Measurements from ENCODE around the gene PTPN13.

DNA sequence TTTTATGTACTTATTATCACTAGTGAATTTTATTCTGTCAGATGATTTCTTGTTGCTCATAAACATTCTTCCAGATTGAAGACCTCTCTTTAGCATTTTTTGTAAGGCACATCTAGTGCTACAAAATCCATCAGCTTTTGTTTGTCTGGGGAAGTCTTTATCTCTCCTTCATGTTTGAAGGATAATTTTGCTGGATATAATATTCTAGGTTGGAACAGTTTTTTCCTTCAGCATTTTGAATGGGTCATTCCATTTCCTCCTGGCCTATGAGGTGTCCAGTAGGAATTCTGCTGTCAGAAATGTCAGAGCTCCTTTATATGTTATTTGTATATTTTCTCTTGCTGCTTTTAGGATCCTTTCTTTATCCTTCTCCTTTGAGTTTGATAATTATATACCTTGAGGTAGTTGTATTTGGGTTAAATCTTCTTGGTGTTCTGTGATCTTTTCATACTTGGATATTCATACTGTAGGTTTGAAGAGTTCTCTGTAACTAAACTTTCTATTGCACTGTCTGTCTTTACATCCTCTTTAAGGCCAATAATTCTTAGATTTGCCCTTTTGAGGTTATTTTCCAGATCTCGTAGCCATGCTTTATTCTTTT, 58.3 kb downstream of the PTPN13 start:
- TF ChIP-seq, protein P1, sequence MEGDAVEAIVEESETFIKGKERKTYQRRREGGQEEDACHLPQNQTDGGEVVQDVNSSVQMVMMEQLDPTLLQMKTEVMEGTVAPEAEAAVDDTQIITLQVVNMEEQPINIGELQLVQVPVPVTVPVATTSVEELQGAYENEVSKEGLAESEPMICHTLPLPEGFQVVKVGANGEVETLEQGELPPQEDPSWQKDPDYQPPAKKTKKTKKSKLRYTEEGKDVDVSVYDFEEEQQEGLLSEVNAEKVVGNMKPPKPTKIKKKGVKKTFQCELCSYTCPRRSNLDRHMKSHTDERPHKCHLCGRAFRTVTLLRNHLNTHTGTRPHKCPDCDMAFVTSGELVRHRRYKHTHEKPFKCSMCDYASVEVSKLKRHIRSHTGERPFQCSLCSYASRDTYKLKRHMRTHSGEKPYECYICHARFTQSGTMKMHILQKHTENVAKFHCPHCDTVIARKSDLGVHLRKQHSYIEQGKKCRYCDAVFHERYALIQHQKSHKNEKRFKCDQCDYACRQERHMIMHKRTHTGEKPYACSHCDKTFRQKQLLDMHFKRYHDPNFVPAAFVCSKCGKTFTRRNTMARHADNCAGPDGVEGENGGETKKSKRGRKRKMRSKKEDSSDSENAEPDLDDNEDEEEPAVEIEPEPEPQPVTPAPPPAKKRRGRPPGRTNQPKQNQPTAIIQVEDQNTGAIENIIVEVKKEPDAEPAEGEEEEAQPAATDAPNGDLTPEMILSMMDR (IDR thresholded peaks at IDR 0.05), result no peak
- TF ChIP-seq POLR2A (IDR thresholded peaks at IDR 0.05), result no peak

Measured in breast epithelium (tissue), 3 donors.